Measurements from ENCODE around the gene SLC36A1.
"Not testable (repeated sequence)": the region's sequence is repeated elsewhere in the genome, so short reads cannot be mapped to it uniquely, and the experiment has no call there.

The SLC36A1 gene

GRCh38 chr5:151426347-151426746, 21.1 kb upstream of the SLC36A1 start:
- not testable (repeated sequence) for H3K9me3 ChIP-seq (ENCODE audit: control insufficient read depth in 2 of 2, low read length in 2 of 2); H3K27me3 ChIP-seq (ENCODE audit: control insufficient read depth in 2 of 2, insufficient read depth in 2 of 2, low read length in 2 of 2); H3K4me3 ChIP-seq (ENCODE audit: low read length in 2 of 2); H3K4me1 ChIP-seq (ENCODE audit: control insufficient read depth in 2 of 2, insufficient read depth in 2 of 2, low read length in 2 of 2); H3K36me3 ChIP-seq (ENCODE audit: control insufficient read depth in 2 of 2, insufficient read depth in 2 of 2, low read length in 2 of 2); H3K27ac ChIP-seq (ENCODE audit: low read depth in 2 of 2, low read length in 2 of 2); H3K9ac ChIP-seq (ENCODE audit: low read depth in 1 of 2, low read length in 2 of 2)

GRCh38 chr5:151427258-151427657, 20.1 kb upstream of the SLC36A1 start:
- Histone ChIP-seq H3K36me3 (ENCODE audit: control insufficient read depth in 2 of 2, insufficient read depth in 2 of 2, low read length in 2 of 2) (no peaks in the 10 kb centered on the region), H3K4me3 (ENCODE audit: low read length in 2 of 2) (no peak overlapping the region), H3K4me1 (ENCODE audit: control insufficient read depth in 2 of 2, insufficient read depth in 2 of 2, low read length in 2 of 2) (no peaks in the 10 kb centered on the region), H3K9ac (ENCODE audit: low read depth in 1 of 2, low read length in 2 of 2) (no peak overlapping the region), H3K27ac (ENCODE audit: low read depth in 2 of 2, low read length in 2 of 2) (no peak overlapping the region), H3K9me3 (ENCODE audit: control insufficient read depth in 2 of 2, low read length in 2 of 2) (no peaks in the 10 kb centered on the region), H3K27me3 (ENCODE audit: control insufficient read depth in 2 of 2, insufficient read depth in 2 of 2, low read length in 2 of 2) (no peaks in the 10 kb centered on the region)

- Histone ChIP-seq H3K36me3 (ENCODE audit: control insufficient read depth in 2 of 2, insufficient read depth in 2 of 2, low read length in 2 of 2) (no peaks in the 10 kb centered on the region), H3K27me3 (ENCODE audit: control insufficient read depth in 2 of 2, insufficient read depth in 2 of 2, low read length in 2 of 2) (peaks cover 0 to 3% of the 10 kb centered on the region in 2 donors), H3K27ac (ENCODE audit: low read depth in 2 of 2, low read length in 2 of 2) (no peak overlapping the region), H3K4me1 (ENCODE audit: control insufficient read depth in 2 of 2, insufficient read depth in 2 of 2, low read length in 2 of 2) (no peaks in the 10 kb centered on the region), H3K9ac (ENCODE audit: low read depth in 1 of 2, low read length in 2 of 2) (no peak overlapping the region), H3K4me3 (ENCODE audit: low read length in 2 of 2) (no peak overlapping the region), H3K9me3 (ENCODE audit: control insufficient read depth in 2 of 2, low read length in 2 of 2) (no peaks in the 10 kb centered on the region)
Measured at GRCh38 chr5:151430731-151431130, 16.7 kb upstream of the SLC36A1 start.

- no peak overlapping the region for H3K4me3 ChIP-seq (ENCODE audit: low read length in 2 of 2)
- H3K36me3 ChIP-seq (ENCODE audit: control insufficient read depth in 2 of 2, insufficient read depth in 2 of 2, low read length in 2 of 2), result no peaks in the 10 kb centered on the region
Measured at GRCh38 chr5:151431666-151432065, 15.7 kb upstream of the SLC36A1 start.

GRCh38 chr5:151432210-151432609, 15.2 kb upstream of the SLC36A1 start:
- Histone ChIP-seq H3K9ac (ENCODE audit: low read depth in 1 of 2, low read length in 2 of 2) (no peak overlapping the region), H3K4me3 (ENCODE audit: low read length in 2 of 2) (no peak overlapping the region), H3K9me3 (ENCODE audit: control insufficient read depth in 2 of 2, low read length in 2 of 2) (no peaks in the 10 kb centered on the region), H3K36me3 (ENCODE audit: control insufficient read depth in 2 of 2, insufficient read depth in 2 of 2, low read length in 2 of 2) (no peaks in the 10 kb centered on the region), H3K27me3 (ENCODE audit: control insufficient read depth in 2 of 2, insufficient read depth in 2 of 2, low read length in 2 of 2) (peaks cover 0 to 3% of the 10 kb centered on the region in 2 donors), H3K27ac (ENCODE audit: low read depth in 2 of 2, low read length in 2 of 2) (no peak overlapping the region), H3K4me1 (ENCODE audit: control insufficient read depth in 2 of 2, insufficient read depth in 2 of 2, low read length in 2 of 2) (no peaks in the 10 kb centered on the region)

More at GRCh38 chr5:151431666-151432065, 15.7 kb upstream of the SLC36A1 start:
- no peaks in the 10 kb centered on the region for H3K9me3 ChIP-seq (ENCODE audit: control insufficient read depth in 2 of 2, low read length in 2 of 2)
- H3K4me1 ChIP-seq (ENCODE audit: control insufficient read depth in 2 of 2, insufficient read depth in 2 of 2, low read length in 2 of 2), result no peaks in the 10 kb centered on the region
- H3K27ac ChIP-seq (ENCODE audit: low read depth in 2 of 2, low read length in 2 of 2), result no peak overlapping the region
- no peak overlapping the region for H3K9ac ChIP-seq (ENCODE audit: low read depth in 1 of 2, low read length in 2 of 2)
- H3K27me3 ChIP-seq (ENCODE audit: control insufficient read depth in 2 of 2, insufficient read depth in 2 of 2, low read length in 2 of 2), result peaks cover 0 to 3% of the 10 kb centered on the region in 2 donors

GRCh38 chr5:151434570-151435237, 12.7 kb upstream of the SLC36A1 start:
- Histone ChIP-seq H3K4me3 (ENCODE audit: low read length in 2 of 2) (no peak overlapping the region), H3K36me3 (ENCODE audit: control insufficient read depth in 2 of 2, insufficient read depth in 2 of 2, low read length in 2 of 2) (no peaks in the 10 kb centered on the region), H3K4me1 (ENCODE audit: control insufficient read depth in 2 of 2, insufficient read depth in 2 of 2, low read length in 2 of 2) (no peaks in the 10 kb centered on the region), H3K9me3 (ENCODE audit: control insufficient read depth in 2 of 2, low read length in 2 of 2) (no peaks in the 10 kb centered on the region), H3K27ac (ENCODE audit: low read depth in 2 of 2, low read length in 2 of 2) (no peak overlapping the region), H3K27me3 (ENCODE audit: control insufficient read depth in 2 of 2, insufficient read depth in 2 of 2, low read length in 2 of 2) (peaks cover 0 to 3% of the 10 kb centered on the region in 2 donors), H3K9ac (ENCODE audit: low read depth in 1 of 2, low read length in 2 of 2) (no peak overlapping the region)

GRCh38 chr5:151448038-151448985, 909 bp downstream of the SLC36A1 start:
- Histone ChIP-seq H3K27ac (ENCODE audit: low read depth in 2 of 2, low read length in 2 of 2) (peak overlapping the region; percentile 53 to 65), H3K4me3 (ENCODE audit: low read length in 2 of 2) (peak overlapping the region; percentile 97 to 98), H3K9me3 (ENCODE audit: control insufficient read depth in 2 of 2, low read length in 2 of 2) (no peaks in the 10 kb centered on the region), H3K9ac (ENCODE audit: low read depth in 1 of 2, low read length in 2 of 2) (peak overlapping the region; percentile 78), H3K4me1 (ENCODE audit: control insufficient read depth in 2 of 2, insufficient read depth in 2 of 2, low read length in 2 of 2) (peaks cover 15 to 26% of the 10 kb centered on the region in 2 donors), H3K36me3 (ENCODE audit: control insufficient read depth in 2 of 2, insufficient read depth in 2 of 2, low read length in 2 of 2) (no peaks in the 10 kb centered on the region), H3K27me3 (ENCODE audit: control insufficient read depth in 2 of 2, insufficient read depth in 2 of 2, low read length in 2 of 2) (no peaks in the 10 kb centered on the region)

GRCh38 chr5:151449297-151449696, 1.9 kb downstream of the SLC36A1 start:
- no peak overlapping the region for H3K9ac ChIP-seq (ENCODE audit: low read depth in 1 of 2, low read length in 2 of 2)

GRCh38 chr5:151449839-151450238, 2.4 kb downstream of the SLC36A1 start:
- Histone ChIP-seq H3K9ac (ENCODE audit: low read depth in 1 of 2, low read length in 2 of 2) (no peak overlapping the region), H3K9me3 (ENCODE audit: control insufficient read depth in 2 of 2, low read length in 2 of 2) (no peaks in the 10 kb centered on the region), H3K27me3 (ENCODE audit: control insufficient read depth in 2 of 2, insufficient read depth in 2 of 2, low read length in 2 of 2) (no peaks in the 10 kb centered on the region), H3K36me3 (ENCODE audit: control insufficient read depth in 2 of 2, insufficient read depth in 2 of 2, low read length in 2 of 2) (no peaks in the 10 kb centered on the region), H3K4me3 (ENCODE audit: low read length in 2 of 2) (peak overlapping the region in 1 of 2 donors; percentile 97), H3K27ac (ENCODE audit: low read depth in 2 of 2, low read length in 2 of 2) (no peak overlapping the region), H3K4me1 (ENCODE audit: control insufficient read depth in 2 of 2, insufficient read depth in 2 of 2, low read length in 2 of 2) (peaks cover 15 to 32% of the 10 kb centered on the region in 2 donors)

More at GRCh38 chr5:151449297-151449696, 1.9 kb downstream of the SLC36A1 start:
- H3K9me3 ChIP-seq (ENCODE audit: control insufficient read depth in 2 of 2, low read length in 2 of 2), result no peaks in the 10 kb centered on the region
- no peak overlapping the region for H3K27ac ChIP-seq (ENCODE audit: low read depth in 2 of 2, low read length in 2 of 2)
- H3K4me3 ChIP-seq (ENCODE audit: low read length in 2 of 2), result peak overlapping the region in 1 of 2 donors; percentile 97
- H3K4me1 ChIP-seq (ENCODE audit: control insufficient read depth in 2 of 2, insufficient read depth in 2 of 2, low read length in 2 of 2), result peaks cover 15 to 27% of the 10 kb centered on the region in 2 donors
- H3K36me3 ChIP-seq (ENCODE audit: control insufficient read depth in 2 of 2, insufficient read depth in 2 of 2, low read length in 2 of 2), result no peaks in the 10 kb centered on the region
- no peaks in the 10 kb centered on the region for H3K27me3 ChIP-seq (ENCODE audit: control insufficient read depth in 2 of 2, insufficient read depth in 2 of 2, low read length in 2 of 2)

- Histone ChIP-seq H3K4me1 (ENCODE audit: control insufficient read depth in 2 of 2, insufficient read depth in 2 of 2, low read length in 2 of 2) (peaks cover 17 to 38% of the 10 kb centered on the region in 2 donors), H3K9ac (ENCODE audit: low read depth in 1 of 2, low read length in 2 of 2) (no peak overlapping the region), H3K4me3 (ENCODE audit: low read length in 2 of 2) (peak overlapping the region in 1 of 2 donors; percentile 20), H3K27me3 (ENCODE audit: control insufficient read depth in 2 of 2, insufficient read depth in 2 of 2, low read length in 2 of 2) (no peaks in the 10 kb centered on the region), H3K9me3 (ENCODE audit: control insufficient read depth in 2 of 2, low read length in 2 of 2) (no peaks in the 10 kb centered on the region), H3K36me3 (ENCODE audit: control insufficient read depth in 2 of 2, insufficient read depth in 2 of 2, low read length in 2 of 2) (no peaks in the 10 kb centered on the region), H3K27ac (ENCODE audit: low read depth in 2 of 2, low read length in 2 of 2) (no peak overlapping the region)
Measured at GRCh38 chr5:151450605-151451004, 3.2 kb downstream of the SLC36A1 start.

Data from mucosa of rectum (tissue), 2 donors.